Stimulated activated CD8-positive, alpha-beta memory T cell treated with anti-CD3 and anti-CD28 coated beads, Interleukin-7, amount 100 ng/mL, for 1 hour (primary cell): ENCODE results near the gene SNX9.

Experiments used
- DNase-seq, 2 donors: peaks; one replicate each; pipeline ENCODE4 v3.0.0-alpha.2; 2020; ENCODE audit warnings: low read depth in 2 of 2

The SNX9 gene

GRCh38 chr6:157977176-157977804 is 154.2 kb downstream of the SNX9 start:
- no peak for DNase-seq

GRCh38 chr6:157978021-157978783 is 155.2 kb downstream of the SNX9 start:
- no peak for DNase-seq

GRCh38 chr6:157980288-157981131 is 157.5 kb downstream of the SNX9 start:
- no peak for DNase-seq

- no peak for DNase-seq
Measured at GRCh38 chr6:157981132-157981394, 158.0 kb downstream of the SNX9 start.

GRCh38 chr6:157981395-157982101 is 158.5 kb downstream of the SNX9 start, which contains the start of gene SYNJ2:
SYNJ2 (plus strand) TSS chr6:157981863; CDS start chr6:157981962, 99 bp downstream.
- DNase-seq = peak; percentile 56 to 62

GRCh38 chr6:157982102-157982562 is 159.1 kb downstream of the SNX9 start:
- no peak for DNase-seq

GRCh38 chr6:157982563-157983405 is 159.7 kb downstream of the SNX9 start:
- DNase-seq = no peak

GRCh38 chr6:157983406-157984119 is 160.5 kb downstream of the SNX9 start:
- DNase-seq = no peak

- no peak for DNase-seq
Measured at GRCh38 chr6:157984128-157984527, 161.1 kb downstream of the SNX9 start.

GRCh38 chr6:157984686-157985225 is 161.7 kb downstream of the SNX9 start:
- DNase-seq = no peak

GRCh38 chr6:157985378-157986155 is 162.5 kb downstream of the SNX9 start:
- DNase-seq = no peak

- no peak for DNase-seq
Measured at GRCh38 chr6:157987788-157988699, 165.0 kb downstream of the SNX9 start.

GRCh38 chr6:157988700-157989063 is 165.6 kb downstream of the SNX9 start:
- no peak for DNase-seq

GRCh38 chr6:157989541-157990289 is 166.7 kb downstream of the SNX9 start:
- no peak for DNase-seq

- DNase-seq = no peak
Measured at GRCh38 chr6:157990321-157991066, 167.4 kb downstream of the SNX9 start.

GRCh38 chr6:157991067-157991432 is 168.0 kb downstream of the SNX9 start:
- DNase-seq = no peak

GRCh38 chr6:157993076-157993475 is 170.0 kb downstream of the SNX9 start:
- DNase-seq = no peak
